HFF-Myc (cell line): Measurements from ENCODE around the gene CTNNA3.

ENCODE experiments used
- DNase-seq: peaks from one replicate; pipeline ENCODE4 v3.0.0-alpha.2; 2011; ENCODE audit warnings: low read depth; ENCODE audit errors: extremely low read depth
- H3K4me3 ChIP-seq: replicated peaks from 2 replicates; pipeline ENCODE4 v1.5.1; 2011; ENCODE audit warnings: low read depth, mild to moderate bottlenecking, control low read depth, low read length
- CTCF ChIP-seq: IDR thresholded peaks from 2 replicates; pipeline ENCODE4 v1.5.1; 2012; ENCODE audit warnings: mild to moderate bottlenecking, low read depth, low read length, control low read depth; ENCODE audit errors: missing control alignments

Gene CTNNA3

GRCh38 chr10:66102756-66103155 is 1593.2 kb downstream of the CTNNA3 start:
- no peak for TF ChIP-seq CTCF
- no peak for DNase-seq
- H3K4me3 ChIP-seq: no peak overlapping the region

GRCh38 chr10:66098595-66099480 is 1597.2 kb downstream of the CTNNA3 start:
- H3K4me3 ChIP-seq: no peak overlapping the region
- TF ChIP-seq CTCF: no peak
- DNase-seq: no peak

- no peak for TF ChIP-seq CTCF
- no peak for DNase-seq
- no peak overlapping the region for H3K4me3 ChIP-seq
Observed at GRCh38 chr10:66095610-66096009, 1600.4 kb downstream of the CTNNA3 start.

GRCh38 chr10:66085906-66086305 is 1610.1 kb downstream of the CTNNA3 start:
- H3K4me3 ChIP-seq: no peak overlapping the region
- DNase-seq: no peak
- no peak for TF ChIP-seq CTCF

- no peak overlapping the region for H3K4me3 ChIP-seq
- TF ChIP-seq CTCF: no peak
- DNase-seq: no peak
Observed at GRCh38 chr10:66071907-66072306, 1624.1 kb downstream of the CTNNA3 start.

GRCh38 chr10:66058594-66058993 is 1637.4 kb downstream of the CTNNA3 start:
- H3K4me3 ChIP-seq: no peak overlapping the region
- no peak for TF ChIP-seq CTCF
- DNase-seq: no peak

GRCh38 chr10:66049335-66049734 is 1646.7 kb downstream of the CTNNA3 start:
- no peak for TF ChIP-seq CTCF
- no peak overlapping the region for H3K4me3 ChIP-seq

More at GRCh38 chr10:66049335-66049734, 1646.7 kb downstream of the CTNNA3 start:
- no peak for DNase-seq
